SK-N-SH treated with all-trans-retinoic acid at 6 μM for 48 hours (cell line): ENCODE measurements around the gene MMP15.

Experiments used
- ATAC-seq: fragments of 200-7000 bp; cut with Tn5 transposase; 3 replicates; pipeline ENCODE4 v1.9.1; 2020; ENCODE audit warnings: mild to moderate bottlenecking, moderate library complexity
- ARNTL ChIP-seq: fragments of 450-650 bp; formaldehyde crosslinking; IDR thresholded peaks from 2 replicates; pipeline ENCODE4 v1.5.0; 2020; ENCODE audit warnings: low read depth, mild to moderate bottlenecking, moderate library complexity, borderline replicate concordance
- BACH2 ChIP-seq: fragments of 250-450 bp; sonication (Bioruptor Pico); IDR thresholded peaks from 2 replicates; pipeline ENCODE4 v1.9.0; 2021; ENCODE audit warnings: mild to moderate bottlenecking, borderline replicate concordance
- CSDC2 ChIP-seq: fragments of 250-450 bp; sonication (Bioruptor Pico); IDR thresholded peaks from 2 replicates; pipeline ENCODE4 v1.5.0; 2020; ENCODE audit warnings: mild to moderate bottlenecking, moderate library complexity
- GLIS3 ChIP-seq: fragments of 250-450 bp; sonication (Bioruptor Pico); IDR thresholded peaks from 2 replicates; pipeline ENCODE4 v1.5.0; 2020; ENCODE audit warnings: mild to moderate bottlenecking, moderate library complexity
- ISL1 ChIP-seq: fragments of 250-450 bp; sonication (Bioruptor Pico); IDR thresholded peaks from 2 replicates; pipeline ENCODE4 v2.1.2; 2022; ENCODE audit warnings: mild to moderate bottlenecking, moderate library complexity
- OSR1 ChIP-seq: fragments of 250-450 bp; sonication (Bioruptor Pico); IDR thresholded peaks from 2 replicates; pipeline ENCODE4 v1.8.0; 2022; ENCODE audit warnings: moderate library complexity, mild to moderate bottlenecking, inconsistent platforms
- PPARA ChIP-seq: fragments of 250-450 bp; sonication (Bioruptor Pico); IDR thresholded peaks from 2 replicates; pipeline ENCODE4 v1.5.0; 2020; ENCODE audit warnings: mild to moderate bottlenecking, borderline replicate concordance
- RARB ChIP-seq: fragments of 250-450 bp; sonication (Bioruptor Pico); IDR thresholded peaks from 2 replicates; pipeline ENCODE4 v1.8.0; 2021; ENCODE audit warnings: mild to moderate bottlenecking, moderate library complexity
- SNAI2 ChIP-seq: fragments of 250-450 bp; sonication (Bioruptor Pico); IDR thresholded peaks from 2 replicates; pipeline ENCODE4 v1.5.0; 2020; ENCODE audit warnings: mild to moderate bottlenecking, moderate library complexity
- TCF4 ChIP-seq: fragments of 250-450 bp; sonication (Bioruptor Pico); IDR thresholded peaks from 2 replicates; pipeline ENCODE4 v1.8.0; 2021; ENCODE audit warnings: mild to moderate bottlenecking, moderate library complexity, borderline replicate concordance
- TOX ChIP-seq: fragments of 250-450 bp; sonication (Bioruptor Pico); IDR thresholded peaks from 2 replicates; pipeline ENCODE4 v1.8.0; 2021; ENCODE audit warnings: mild to moderate bottlenecking, moderate library complexity, borderline replicate concordance
- ZC3H10 ChIP-seq: fragments of 250-450 bp; sonication (Bioruptor Pico); IDR thresholded peaks from 2 replicates; pipeline ENCODE4 v1.5.1; 2021; ENCODE audit warnings: mild to moderate bottlenecking, moderate library complexity
- ZFP3 ChIP-seq: fragments of 250-450 bp; sonication (Bioruptor Pico); IDR thresholded peaks from 2 replicates; pipeline ENCODE4 v1.5.0; 2020; ENCODE audit warnings: mild to moderate bottlenecking, moderate library complexity
- ZFP30 ChIP-seq: fragments of 450-650 bp; formaldehyde crosslinking; IDR thresholded peaks from 2 replicates; pipeline ENCODE4 v1.5.0; 2022; ENCODE audit warnings: mild to moderate bottlenecking, moderate library complexity
- ZNF565 ChIP-seq: fragments of 450-650 bp; formaldehyde crosslinking; conservative IDR thresholded peaks from 2 replicates; pipeline ENCODE4 v1.5.0; 2020; ENCODE audit warnings: low read depth, mild to moderate bottlenecking, moderate library complexity
- ZNF70 ChIP-seq: fragments of 450-650 bp; formaldehyde crosslinking; IDR thresholded peaks from 2 replicates; pipeline ENCODE4 v1.5.0; 2020; ENCODE audit warnings: mild to moderate bottlenecking, moderate library complexity
- ZNF8 ChIP-seq: fragments of 450-650 bp; formaldehyde crosslinking; IDR thresholded peaks from 2 replicates; pipeline ENCODE4 v1.5.0; 2020; ENCODE audit warnings: mild to moderate bottlenecking, moderate library complexity
- TF ChIP-seq, protein P1 (sequence below): fragments of 250-450 bp; sonication (Bioruptor Pico); IDR thresholded peaks from 2 replicates; pipeline ENCODE4 v1.8.0; 2021; ENCODE audit warnings: low read depth, mild to moderate bottlenecking, moderate library complexity, borderline replicate concordance
- TF ChIP-seq, protein P2 (sequence below): fragments of 250-450 bp; sonication (Bioruptor Pico); IDR thresholded peaks from 2 replicates; pipeline ENCODE4 v1.5.1; 2020; ENCODE audit warnings: low read depth, mild to moderate bottlenecking, moderate library complexity
- TF ChIP-seq, protein P3 (sequence below): fragments of 250-450 bp; sonication (Bioruptor Pico); IDR thresholded peaks from 2 replicates; pipeline ENCODE4 v1.5.0; 2020; ENCODE audit warnings: mild to moderate bottlenecking, moderate library complexity
- TF ChIP-seq, protein P4 (sequence below): fragments of 250-450 bp; sonication (Bioruptor Pico); IDR thresholded peaks from 2 replicates; pipeline ENCODE4 v1.5.1; 2021; ENCODE audit warnings: mild to moderate bottlenecking, moderate library complexity
- TF ChIP-seq, protein P5 (sequence below): fragments of 250-450 bp; sonication (Bioruptor Pico); IDR thresholded peaks from 2 replicates; pipeline ENCODE4 v1.8.0; 2020; ENCODE audit warnings: mild to moderate bottlenecking, moderate library complexity, borderline replicate concordance

Gene MMP15

DNA sequence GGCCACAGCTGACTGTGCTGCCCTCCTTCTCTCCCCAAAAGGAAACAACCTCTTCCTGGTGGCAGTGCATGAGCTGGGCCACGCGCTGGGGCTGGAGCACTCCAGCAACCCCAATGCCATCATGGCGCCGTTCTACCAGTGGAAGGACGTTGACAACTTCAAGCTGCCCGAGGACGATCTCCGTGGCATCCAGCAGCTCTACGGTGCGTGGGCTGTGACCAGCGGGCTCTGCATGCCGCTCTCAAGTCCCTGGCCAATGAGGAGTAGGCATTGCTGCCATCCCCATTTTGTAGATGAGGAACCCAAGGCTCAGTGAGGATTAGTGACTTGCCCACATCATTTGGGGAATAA, 14.9 kb downstream of the MMP15 start:
- no peak for TF ChIP-seq ZC3H10 (CRISPR knock-in tag)
- TF ChIP-seq, protein P1, sequence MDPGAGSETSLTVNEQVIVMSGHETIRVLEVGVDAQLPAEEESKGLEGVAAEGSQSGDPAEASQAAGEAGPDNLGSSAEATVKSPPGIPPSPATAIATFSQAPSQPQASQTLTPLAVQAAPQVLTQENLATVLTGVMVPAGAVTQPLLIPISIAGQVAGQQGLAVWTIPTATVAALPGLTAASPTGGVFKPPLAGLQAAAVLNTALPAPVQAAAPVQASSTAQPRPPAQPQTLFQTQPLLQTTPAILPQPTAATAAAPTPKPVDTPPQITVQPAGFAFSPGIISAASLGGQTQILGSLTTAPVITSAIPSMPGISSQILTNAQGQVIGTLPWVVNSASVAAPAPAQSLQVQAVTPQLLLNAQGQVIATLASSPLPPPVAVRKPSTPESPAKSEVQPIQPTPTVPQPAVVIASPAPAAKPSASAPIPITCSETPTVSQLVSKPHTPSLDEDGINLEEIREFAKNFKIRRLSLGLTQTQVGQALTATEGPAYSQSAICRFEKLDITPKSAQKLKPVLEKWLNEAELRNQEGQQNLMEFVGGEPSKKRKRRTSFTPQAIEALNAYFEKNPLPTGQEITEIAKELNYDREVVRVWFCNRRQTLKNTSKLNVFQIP (CRISPR knock-in tag), result no peak
- TF ChIP-seq BACH2, result no peak
- TF ChIP-seq SNAI2 (CRISPR knock-in tag), result no peak
- TF ChIP-seq TOX, result no peak
- no peak for ATAC-seq

DNA sequence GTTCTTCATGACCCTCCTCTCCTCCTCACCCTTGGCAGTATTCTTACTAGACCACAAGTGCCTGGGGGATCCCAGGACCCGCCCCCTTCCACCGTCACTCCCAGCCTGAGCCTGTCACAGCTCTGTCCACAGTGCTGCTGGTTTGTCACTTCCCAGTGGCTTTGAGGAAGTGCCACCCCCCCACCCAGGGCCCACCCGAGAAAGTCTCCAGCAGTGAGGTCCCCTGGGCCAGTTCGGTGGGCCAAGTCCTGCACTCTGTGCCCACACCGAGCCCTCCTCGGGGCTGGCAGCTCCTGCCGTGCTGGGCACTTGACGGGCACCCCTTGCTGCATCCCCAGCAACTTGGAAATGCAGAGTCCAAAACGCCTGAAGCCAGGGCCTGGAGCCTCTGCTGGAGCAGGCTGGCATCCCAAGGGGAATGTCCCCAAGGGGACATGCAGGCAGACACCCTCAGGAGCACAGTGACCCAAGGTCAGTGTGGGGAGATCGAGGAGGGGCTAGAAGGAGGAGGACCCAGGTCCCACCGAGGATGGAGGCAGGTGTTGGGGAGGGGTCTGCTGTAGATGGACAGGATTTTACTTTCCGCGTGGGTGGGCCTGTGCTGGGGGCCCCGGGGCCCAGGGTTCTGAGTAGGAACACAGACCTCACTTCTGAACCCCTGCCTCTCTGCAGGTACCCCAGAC, 15.5 kb downstream of the MMP15 start:
- TF ChIP-seq ZFP30 (CRISPR knock-in tag) (no peak), ZNF565 (CRISPR knock-in tag) (no peak), ISL1 (CRISPR knock-in tag) (no peak), TCF4 (CRISPR knock-in tag) (no peak), PPARA (no peak), TOX (no peak), ZNF8 (CRISPR knock-in tag) (no peak), BACH2 (no peak), ZNF70 (no peak), ARNTL (CRISPR knock-in tag) (no peak), CSDC2 (no peak), GLIS3 (CRISPR knock-in tag) (no peak), ZC3H10 (CRISPR knock-in tag) (no peak), OSR1 (CRISPR knock-in tag) (no peak)
- TF ChIP-seq, protein P2, sequence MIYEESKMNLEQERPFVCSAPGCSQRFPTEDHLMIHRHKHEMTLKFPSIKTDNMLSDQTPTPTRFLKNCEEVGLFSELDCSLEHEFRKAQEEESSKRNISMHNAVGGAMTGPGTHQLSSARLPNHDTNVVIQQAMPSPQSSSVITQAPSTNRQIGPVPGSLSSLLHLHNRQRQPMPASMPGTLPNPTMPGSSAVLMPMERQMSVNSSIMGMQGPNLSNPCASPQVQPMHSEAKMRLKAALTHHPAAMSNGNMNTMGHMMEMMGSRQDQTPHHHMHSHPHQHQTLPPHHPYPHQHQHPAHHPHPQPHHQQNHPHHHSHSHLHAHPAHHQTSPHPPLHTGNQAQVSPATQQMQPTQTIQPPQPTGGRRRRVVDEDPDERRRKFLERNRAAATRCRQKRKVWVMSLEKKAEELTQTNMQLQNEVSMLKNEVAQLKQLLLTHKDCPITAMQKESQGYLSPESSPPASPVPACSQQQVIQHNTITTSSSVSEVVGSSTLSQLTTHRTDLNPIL (CRISPR knock-in tag), result no peak
- TF ChIP-seq, protein P3, sequence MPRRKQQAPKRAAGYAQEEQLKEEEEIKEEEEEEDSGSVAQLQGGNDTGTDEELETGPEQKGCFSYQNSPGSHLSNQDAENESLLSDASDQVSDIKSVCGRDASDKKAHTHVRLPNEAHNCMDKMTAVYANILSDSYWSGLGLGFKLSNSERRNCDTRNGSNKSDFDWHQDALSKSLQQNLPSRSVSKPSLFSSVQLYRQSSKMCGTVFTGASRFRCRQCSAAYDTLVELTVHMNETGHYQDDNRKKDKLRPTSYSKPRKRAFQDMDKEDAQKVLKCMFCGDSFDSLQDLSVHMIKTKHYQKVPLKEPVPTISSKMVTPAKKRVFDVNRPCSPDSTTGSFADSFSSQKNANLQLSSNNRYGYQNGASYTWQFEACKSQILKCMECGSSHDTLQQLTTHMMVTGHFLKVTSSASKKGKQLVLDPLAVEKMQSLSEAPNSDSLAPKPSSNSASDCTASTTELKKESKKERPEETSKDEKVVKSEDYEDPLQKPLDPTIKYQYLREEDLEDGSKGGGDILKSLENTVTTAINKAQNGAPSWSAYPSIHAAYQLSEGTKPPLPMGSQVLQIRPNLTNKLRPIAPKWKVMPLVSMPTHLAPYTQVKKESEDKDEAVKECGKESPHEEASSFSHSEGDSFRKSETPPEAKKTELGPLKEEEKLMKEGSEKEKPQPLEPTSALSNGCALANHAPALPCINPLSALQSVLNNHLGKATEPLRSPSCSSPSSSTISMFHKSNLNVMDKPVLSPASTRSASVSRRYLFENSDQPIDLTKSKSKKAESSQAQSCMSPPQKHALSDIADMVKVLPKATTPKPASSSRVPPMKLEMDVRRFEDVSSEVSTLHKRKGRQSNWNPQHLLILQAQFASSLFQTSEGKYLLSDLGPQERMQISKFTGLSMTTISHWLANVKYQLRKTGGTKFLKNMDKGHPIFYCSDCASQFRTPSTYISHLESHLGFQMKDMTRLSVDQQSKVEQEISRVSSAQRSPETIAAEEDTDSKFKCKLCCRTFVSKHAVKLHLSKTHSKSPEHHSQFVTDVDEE (CRISPR knock-in tag), result no peak
- TF ChIP-seq, protein P1 (CRISPR knock-in tag), result no peak
- ATAC-seq, result no peak

DNA sequence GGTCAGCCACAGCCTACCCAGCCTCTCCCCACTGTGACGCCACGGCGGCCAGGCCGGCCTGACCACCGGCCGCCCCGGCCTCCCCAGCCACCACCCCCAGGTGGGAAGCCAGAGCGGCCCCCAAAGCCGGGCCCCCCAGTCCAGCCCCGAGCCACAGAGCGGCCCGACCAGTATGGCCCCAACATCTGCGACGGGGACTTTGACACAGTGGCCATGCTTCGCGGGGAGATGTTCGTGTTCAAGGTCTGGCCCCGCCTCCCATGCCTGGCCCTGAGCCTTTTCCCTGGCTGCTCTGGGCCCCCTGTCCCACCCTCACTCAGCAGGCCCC, 16.0 kb downstream of the MMP15 start:
- ATAC-seq, result no peak
- TF ChIP-seq RARB (no peak), ZNF70 (no peak), CSDC2 (no peak), ZC3H10 (CRISPR knock-in tag) (no peak), BACH2 (no peak), TCF4 (CRISPR knock-in tag) (no peak), ZNF565 (CRISPR knock-in tag) (no peak), PPARA (no peak), SNAI2 (CRISPR knock-in tag) (no peak), OSR1 (CRISPR knock-in tag) (no peak), ZFP3 (CRISPR knock-in tag) (no peak), ZNF8 (CRISPR knock-in tag) (no peak), ISL1 (CRISPR knock-in tag) (no peak)
- TF ChIP-seq, protein P2 (CRISPR knock-in tag), result no peak
- TF ChIP-seq, protein P4, sequence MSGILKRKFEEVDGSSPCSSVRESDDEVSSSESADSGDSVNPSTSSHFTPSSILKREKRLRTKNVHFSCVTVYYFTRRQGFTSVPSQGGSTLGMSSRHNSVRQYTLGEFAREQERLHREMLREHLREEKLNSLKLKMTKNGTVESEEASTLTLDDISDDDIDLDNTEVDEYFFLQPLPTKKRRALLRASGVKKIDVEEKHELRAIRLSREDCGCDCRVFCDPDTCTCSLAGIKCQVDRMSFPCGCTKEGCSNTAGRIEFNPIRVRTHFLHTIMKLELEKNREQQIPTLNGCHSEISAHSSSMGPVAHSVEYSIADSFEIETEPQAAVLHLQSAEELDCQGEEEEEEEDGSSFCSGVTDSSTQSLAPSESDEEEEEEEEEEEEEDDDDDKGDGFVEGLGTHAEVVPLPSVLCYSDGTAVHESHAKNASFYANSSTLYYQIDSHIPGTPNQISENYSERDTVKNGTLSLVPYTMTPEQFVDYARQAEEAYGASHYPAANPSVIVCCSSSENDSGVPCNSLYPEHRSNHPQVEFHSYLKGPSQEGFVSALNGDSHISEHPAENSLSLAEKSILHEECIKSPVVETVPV (CRISPR knock-in tag), result no peak
- TF ChIP-seq, protein P3 (CRISPR knock-in tag), result no peak
- TF ChIP-seq, protein P5, sequence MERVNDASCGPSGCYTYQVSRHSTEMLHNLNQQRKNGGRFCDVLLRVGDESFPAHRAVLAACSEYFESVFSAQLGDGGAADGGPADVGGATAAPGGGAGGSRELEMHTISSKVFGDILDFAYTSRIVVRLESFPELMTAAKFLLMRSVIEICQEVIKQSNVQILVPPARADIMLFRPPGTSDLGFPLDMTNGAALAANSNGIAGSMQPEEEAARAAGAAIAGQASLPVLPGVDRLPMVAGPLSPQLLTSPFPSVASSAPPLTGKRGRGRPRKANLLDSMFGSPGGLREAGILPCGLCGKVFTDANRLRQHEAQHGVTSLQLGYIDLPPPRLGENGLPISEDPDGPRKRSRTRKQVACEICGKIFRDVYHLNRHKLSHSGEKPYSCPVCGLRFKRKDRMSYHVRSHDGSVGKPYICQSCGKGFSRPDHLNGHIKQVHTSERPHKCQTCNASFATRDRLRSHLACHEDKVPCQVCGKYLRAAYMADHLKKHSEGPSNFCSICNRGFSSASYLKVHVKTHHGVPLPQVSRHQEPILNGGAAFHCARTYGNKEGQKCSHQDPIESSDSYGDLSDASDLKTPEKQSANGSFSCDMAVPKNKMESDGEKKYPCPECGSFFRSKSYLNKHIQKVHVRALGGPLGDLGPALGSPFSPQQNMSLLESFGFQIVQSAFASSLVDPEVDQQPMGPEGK (CRISPR knock-in tag), result no peak
